Measurements from ENCODE around the gene NAV3. TPM values are rescaled to one million over a fixed set of nuclear protein-coding genes. Genes with fewer than 3 reads are reported as not detected.

The NAV3 gene
- total and polyA plus RNA-seq, 10 donors: 0.74 to 111 (median 40.4) TPM

DNA sequence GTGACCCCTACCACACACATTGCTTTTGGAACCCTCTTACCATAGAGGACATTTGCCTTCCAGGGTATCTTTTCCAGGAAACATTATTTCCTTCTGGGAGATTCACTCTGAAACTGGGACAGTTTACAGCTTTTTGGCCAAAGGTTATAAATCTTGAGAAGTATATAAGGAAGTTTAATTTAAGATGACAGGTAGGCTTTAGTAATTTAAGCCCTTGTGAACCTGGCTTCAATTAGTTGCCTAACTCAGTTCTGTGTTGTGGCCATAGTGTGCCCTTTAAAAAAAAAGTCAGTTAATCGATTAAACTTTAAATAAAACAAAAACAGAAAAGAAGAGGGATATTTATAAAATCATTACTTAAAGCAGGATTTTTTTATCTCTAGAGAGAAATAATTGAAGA lies 142.9 kb downstream of the NAV3 start:
- H3K4me3 ChIP-seq: no peak overlapping the region
- DNase-seq: no peak
- intact Hi-C loops (cut with DNase I; ENCODE audit: low total_unique reads): no loop called here
- H3K27me3 ChIP-seq (replicated peaks in 1 of 7): no peaks in the 10 kb centered on the region
- no peak overlapping the region for H3K27ac ChIP-seq
- H3K4me1 ChIP-seq: no peaks in the 10 kb centered on the region
- 86 to 93% (median 89%) methylated on average over 1 of the region's 1 CpG for WGBS, 5 donors
- TF ChIP-seq POLR2A (IDR thresholded peaks at IDR 0.05) (no peak), POLR2AphosphoS5 (IDR thresholded peaks at IDR 0.05) (no peak)
- TF ChIP-seq, protein P1, sequence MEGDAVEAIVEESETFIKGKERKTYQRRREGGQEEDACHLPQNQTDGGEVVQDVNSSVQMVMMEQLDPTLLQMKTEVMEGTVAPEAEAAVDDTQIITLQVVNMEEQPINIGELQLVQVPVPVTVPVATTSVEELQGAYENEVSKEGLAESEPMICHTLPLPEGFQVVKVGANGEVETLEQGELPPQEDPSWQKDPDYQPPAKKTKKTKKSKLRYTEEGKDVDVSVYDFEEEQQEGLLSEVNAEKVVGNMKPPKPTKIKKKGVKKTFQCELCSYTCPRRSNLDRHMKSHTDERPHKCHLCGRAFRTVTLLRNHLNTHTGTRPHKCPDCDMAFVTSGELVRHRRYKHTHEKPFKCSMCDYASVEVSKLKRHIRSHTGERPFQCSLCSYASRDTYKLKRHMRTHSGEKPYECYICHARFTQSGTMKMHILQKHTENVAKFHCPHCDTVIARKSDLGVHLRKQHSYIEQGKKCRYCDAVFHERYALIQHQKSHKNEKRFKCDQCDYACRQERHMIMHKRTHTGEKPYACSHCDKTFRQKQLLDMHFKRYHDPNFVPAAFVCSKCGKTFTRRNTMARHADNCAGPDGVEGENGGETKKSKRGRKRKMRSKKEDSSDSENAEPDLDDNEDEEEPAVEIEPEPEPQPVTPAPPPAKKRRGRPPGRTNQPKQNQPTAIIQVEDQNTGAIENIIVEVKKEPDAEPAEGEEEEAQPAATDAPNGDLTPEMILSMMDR (IDR thresholded peaks at IDR 0.05 in 8 of 11, conservative IDR thresholded peaks at IDR 0.05 in 3 of 11): no peak
- H3K9me3 ChIP-seq: no peaks in the 10 kb centered on the region
- H3K36me3 ChIP-seq: no peaks in the 10 kb centered on the region

DNA sequence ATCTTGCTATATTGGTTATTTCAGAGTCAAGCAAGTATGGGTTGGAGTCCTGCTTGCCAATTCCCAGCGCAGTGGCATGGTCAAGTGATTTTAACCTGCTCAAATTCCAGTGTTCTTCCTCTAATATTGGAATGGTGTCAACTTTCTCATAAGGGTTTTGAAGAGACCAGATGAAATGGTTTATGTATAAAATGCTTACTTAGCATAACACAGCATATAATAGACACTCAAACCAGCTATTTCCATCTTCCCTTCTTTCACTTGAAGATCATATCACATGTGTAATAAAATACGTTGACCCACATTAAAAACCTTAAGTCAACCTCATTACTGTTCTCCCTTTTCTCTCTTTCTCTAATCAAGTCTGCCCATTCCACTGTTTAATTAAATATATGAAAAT lies 144.0 kb downstream of the NAV3 start:
- no peak for DNase-seq
- no peaks in the 10 kb centered on the region for H3K27me3 ChIP-seq (replicated peaks in 1 of 7)
- TF ChIP-seq POLR2A (IDR thresholded peaks at IDR 0.05): no peak
- TF ChIP-seq, protein P1 (IDR thresholded peaks at IDR 0.05 in 8 of 11, conservative IDR thresholded peaks at IDR 0.05 in 3 of 11): no peak
- TF ChIP-seq POLR2AphosphoS5 (IDR thresholded peaks at IDR 0.05): no peak
- WGBS, 5 donors: 81 to 93% (median 88%) methylated on average over 2 of the region's 2 CpGs
- no peaks in the 10 kb centered on the region for H3K9me3 ChIP-seq
- H3K4me1 ChIP-seq: no peaks in the 10 kb centered on the region
- intact Hi-C loops (cut with DNase I; ENCODE audit: low total_unique reads): no loop called here
- no peaks in the 10 kb centered on the region for H3K36me3 ChIP-seq
- no peak overlapping the region for H3K4me3 ChIP-seq
- H3K27ac ChIP-seq: no peak overlapping the region

DNA sequence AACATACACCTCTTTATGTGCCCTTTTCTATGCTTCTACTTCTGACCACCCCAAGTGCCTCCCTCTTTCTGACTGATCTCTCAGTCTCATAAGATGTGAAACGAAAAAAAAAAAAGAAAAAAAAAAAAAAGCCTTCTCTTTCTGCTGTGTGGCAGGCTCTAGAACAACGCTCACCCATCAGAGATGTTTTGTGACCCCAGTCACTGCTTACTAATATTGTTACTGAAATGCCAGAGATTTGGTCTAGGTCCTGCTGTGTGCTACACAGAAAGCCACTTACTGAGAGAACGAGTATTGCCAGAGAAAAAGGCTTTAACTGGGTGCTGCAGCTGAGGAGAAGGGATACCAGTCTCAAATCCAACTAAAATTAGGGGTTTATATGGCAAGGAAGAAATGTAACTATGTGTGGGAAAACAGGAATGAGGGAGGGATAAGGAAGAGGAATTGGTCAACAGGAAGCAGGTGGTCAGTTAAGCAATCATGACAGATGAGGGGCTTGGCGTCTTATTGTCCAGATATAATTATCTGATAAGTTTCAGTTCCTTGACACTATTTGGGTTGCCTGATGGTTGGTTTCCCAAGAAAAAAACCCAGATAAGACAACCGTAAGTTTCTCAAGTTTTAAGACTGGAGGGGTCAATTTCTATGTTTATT lies 149.0 kb downstream of the NAV3 start:
- Histone ChIP-seq H3K4me3 (no peak overlapping the region), H3K27ac (no peak overlapping the region), H3K36me3 (no peaks in the 10 kb centered on the region), H3K27me3 (replicated peaks in 1 of 7) (no peaks in the 10 kb centered on the region), H3K9me3 (no peaks in the 10 kb centered on the region), H3K4me1 (no peaks in the 10 kb centered on the region)
- no peak for DNase-seq
- intact Hi-C loops (cut with DNase I; ENCODE audit: low total_unique reads): no loop called here
- WGBS, 5 donors: 55 to 67% (median 57%) methylated on average over 5 of the region's 5 CpGs
- TF ChIP-seq POLR2A (IDR thresholded peaks at IDR 0.05) (no peak), POLR2AphosphoS5 (IDR thresholded peaks at IDR 0.05) (no peak)
- TF ChIP-seq, protein P1 (IDR thresholded peaks at IDR 0.05 in 8 of 11, conservative IDR thresholded peaks at IDR 0.05 in 3 of 11): no peak

DNA sequence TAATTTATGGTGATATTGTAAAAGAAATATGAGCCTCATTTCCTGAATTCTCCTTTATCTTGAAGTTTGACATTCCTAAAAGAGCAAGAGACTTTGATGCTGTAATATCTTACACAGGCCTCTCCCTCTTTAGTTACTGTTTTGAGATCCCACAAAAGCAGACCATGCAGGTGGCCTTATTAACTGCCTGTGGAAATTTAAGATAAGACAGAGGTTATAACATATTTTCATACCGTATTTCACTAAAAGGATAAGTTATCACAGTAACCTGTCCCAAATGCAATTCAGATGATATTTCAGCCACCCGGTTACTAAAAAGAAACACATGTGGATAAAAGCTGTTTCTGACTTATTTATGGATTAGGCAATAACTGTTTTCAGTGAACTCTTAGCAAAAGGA lies 150.1 kb downstream of the NAV3 start:
- intact Hi-C loops (cut with DNase I; ENCODE audit: low total_unique reads): no loop called here
- Histone ChIP-seq H3K27ac (no peak overlapping the region), H3K36me3 (no peaks in the 10 kb centered on the region), H3K4me1 (no peaks in the 10 kb centered on the region), H3K4me3 (no peak overlapping the region), H3K9me3 (no peaks in the 10 kb centered on the region), H3K27me3 (replicated peaks in 1 of 7) (no peaks in the 10 kb centered on the region)
- 80 to 91% (median 83%) methylated on average over 2 of the region's 2 CpGs for WGBS, 5 donors
- TF ChIP-seq, protein P1 (IDR thresholded peaks at IDR 0.05 in 8 of 11, conservative IDR thresholded peaks at IDR 0.05 in 3 of 11): no peak
- TF ChIP-seq POLR2A (IDR thresholded peaks at IDR 0.05) (no peak), POLR2AphosphoS5 (IDR thresholded peaks at IDR 0.05) (no peak)
- no peak for DNase-seq

Measured in spleen (tissue), 11 donors.